ENCODE results near the gene SNORC. TPM values are rescaled to one million over a fixed set of nuclear protein-coding genes. Genes with fewer than 3 reads are reported as not detected.

The SNORC gene
- polyA plus RNA-seq, 1 donor (not counting 4 experiments of a cell fraction or from before 2014, with no cell fraction given) = 0.66 TPM

- Histone ChIP-seq H3K4me2 (ENCODE audit: control insufficient read depth, extremely low read depth, insufficient read depth, low read depth, low read length) (no peak overlapping the region), H3K27ac (ENCODE audit: control insufficient read depth, insufficient read depth, low read length) (no peak overlapping the region)
These were observed 38.6 kb downstream of the SNORC start for GRCh38 chr2:232908695-232909094.

DNA sequence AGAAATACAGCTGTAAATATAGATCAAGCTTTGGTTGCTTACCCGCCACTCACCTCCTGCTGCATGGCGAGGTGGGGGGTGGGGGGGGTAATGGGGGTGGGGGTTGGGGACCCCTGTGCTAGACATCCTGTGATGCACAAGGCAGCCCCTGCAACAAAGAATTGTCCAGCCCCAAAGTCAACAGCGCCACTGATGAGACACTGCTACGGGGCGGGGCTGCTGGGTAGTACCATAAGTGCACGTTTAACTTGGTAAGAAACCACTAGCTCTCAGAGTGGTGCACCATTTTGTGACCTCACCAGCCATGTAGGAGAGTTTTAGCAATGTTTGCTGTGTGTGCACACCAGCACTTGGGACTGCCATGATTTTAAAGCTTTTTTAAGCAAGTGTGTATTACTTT is 40.3 kb downstream of the SNORC start:
- FAIRE-seq = no peak
- H3K4me2 ChIP-seq (ENCODE audit: control insufficient read depth, extremely low read depth, insufficient read depth, low read depth, low read length) = no peak overlapping the region
- no peaks in the 10 kb centered on the region for H4K20me1 ChIP-seq (ENCODE audit: control insufficient read depth, extremely low read depth, insufficient read depth, low read length)
- H3K9me3 ChIP-seq (ENCODE audit: control insufficient read depth, low read depth, low read length) = no peaks in the 10 kb centered on the region
- TF ChIP-seq EZH2 (IDR thresholded peaks at IDR 0.05; ENCODE audit: low read length) = no peak
- TF ChIP-seq, protein P1, sequence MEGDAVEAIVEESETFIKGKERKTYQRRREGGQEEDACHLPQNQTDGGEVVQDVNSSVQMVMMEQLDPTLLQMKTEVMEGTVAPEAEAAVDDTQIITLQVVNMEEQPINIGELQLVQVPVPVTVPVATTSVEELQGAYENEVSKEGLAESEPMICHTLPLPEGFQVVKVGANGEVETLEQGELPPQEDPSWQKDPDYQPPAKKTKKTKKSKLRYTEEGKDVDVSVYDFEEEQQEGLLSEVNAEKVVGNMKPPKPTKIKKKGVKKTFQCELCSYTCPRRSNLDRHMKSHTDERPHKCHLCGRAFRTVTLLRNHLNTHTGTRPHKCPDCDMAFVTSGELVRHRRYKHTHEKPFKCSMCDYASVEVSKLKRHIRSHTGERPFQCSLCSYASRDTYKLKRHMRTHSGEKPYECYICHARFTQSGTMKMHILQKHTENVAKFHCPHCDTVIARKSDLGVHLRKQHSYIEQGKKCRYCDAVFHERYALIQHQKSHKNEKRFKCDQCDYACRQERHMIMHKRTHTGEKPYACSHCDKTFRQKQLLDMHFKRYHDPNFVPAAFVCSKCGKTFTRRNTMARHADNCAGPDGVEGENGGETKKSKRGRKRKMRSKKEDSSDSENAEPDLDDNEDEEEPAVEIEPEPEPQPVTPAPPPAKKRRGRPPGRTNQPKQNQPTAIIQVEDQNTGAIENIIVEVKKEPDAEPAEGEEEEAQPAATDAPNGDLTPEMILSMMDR (optimal IDR thresholded peaks at IDR 0.05 in 1 of 3, IDR thresholded peaks at IDR 0.05 in 1 of 3, conservative IDR thresholded peaks at IDR 0.05 in 1 of 3; ENCODE audit: extremely low read depth in 1 of 3, insufficient read depth in 2 of 3, low read length in 3 of 3) = no peak
- dilution Hi-C loops (cut with MboI; ENCODE audit: extremely low pct_ligation_motif_present, low sequenced_read_pairs) = no loop called here
- no peaks in the 10 kb centered on the region for H3K9me1 ChIP-seq (ENCODE audit: control insufficient read depth, extremely low read depth, insufficient read depth, low read length)
- H3K36me3 ChIP-seq (ENCODE audit: control insufficient read depth in 2 of 2, extremely low read depth in 1 of 2, insufficient read depth in 2 of 2, low read length in 2 of 2) = no peaks in the 10 kb centered on the region
- H3K27ac ChIP-seq (ENCODE audit: control insufficient read depth, insufficient read depth, low read length) = no peak overlapping the region
- no peak overlapping the region for H3K9ac ChIP-seq (ENCODE audit: control insufficient read depth, extremely low read depth, insufficient read depth, low read length)
- H3K4me1 ChIP-seq (ENCODE audit: control insufficient read depth, extremely low read depth, insufficient read depth, low read length) = no peaks in the 10 kb centered on the region
- no peaks in the 10 kb centered on the region for H3K27me3 ChIP-seq (ENCODE audit: control insufficient read depth, extremely low read depth, insufficient read depth, low read length)
- DNase-seq (ENCODE audit: low read depth, low spot score) = no peak
- no peak overlapping the region for H2AFZ ChIP-seq (ENCODE audit: control insufficient read depth, low read length)
- no peak overlapping the region for H3K4me3 ChIP-seq (ENCODE audit: control insufficient read depth in 2 of 3, extremely low read depth in 1 of 3, insufficient read depth in 2 of 3, low read depth in 1 of 3, low read length in 3 of 3)
- no peaks in the 10 kb centered on the region for H3K79me2 ChIP-seq (ENCODE audit: control insufficient read depth, insufficient read depth, low read length)

More at GRCh38 chr2:232908695-232909094, 38.6 kb downstream of the SNORC start:
- Histone ChIP-seq H3K4me1 (ENCODE audit: control insufficient read depth, extremely low read depth, insufficient read depth, low read length) (no peaks in the 10 kb centered on the region), H3K79me2 (ENCODE audit: control insufficient read depth, insufficient read depth, low read length) (no peaks in the 10 kb centered on the region), H3K9me3 (ENCODE audit: control insufficient read depth, low read depth, low read length) (no peaks in the 10 kb centered on the region), H3K27me3 (ENCODE audit: control insufficient read depth, extremely low read depth, insufficient read depth, low read length) (no peaks in the 10 kb centered on the region), H2AFZ (ENCODE audit: control insufficient read depth, low read length) (no peak overlapping the region), H3K9ac (ENCODE audit: control insufficient read depth, extremely low read depth, insufficient read depth, low read length) (no peak overlapping the region), H3K9me1 (ENCODE audit: control insufficient read depth, extremely low read depth, insufficient read depth, low read length) (no peaks in the 10 kb centered on the region), H3K4me3 (ENCODE audit: control insufficient read depth in 2 of 3, extremely low read depth in 1 of 3, insufficient read depth in 2 of 3, low read depth in 1 of 3, low read length in 3 of 3) (no peak overlapping the region), H4K20me1 (ENCODE audit: control insufficient read depth, extremely low read depth, insufficient read depth, low read length) (no peaks in the 10 kb centered on the region), H3K36me3 (ENCODE audit: control insufficient read depth in 2 of 2, extremely low read depth in 1 of 2, insufficient read depth in 2 of 2, low read length in 2 of 2) (no peaks in the 10 kb centered on the region)
- dilution Hi-C loops (cut with MboI; ENCODE audit: extremely low pct_ligation_motif_present, low sequenced_read_pairs) = no loop called here
- DNase-seq (ENCODE audit: low read depth, low spot score) (no peak), FAIRE-seq (no peak)
- TF ChIP-seq, protein P1 (optimal IDR thresholded peaks at IDR 0.05 in 1 of 3, IDR thresholded peaks at IDR 0.05 in 1 of 3, conservative IDR thresholded peaks at IDR 0.05 in 1 of 3; ENCODE audit: extremely low read depth in 1 of 3, insufficient read depth in 2 of 3, low read length in 3 of 3) = no peak
- TF ChIP-seq EZH2 (IDR thresholded peaks at IDR 0.05; ENCODE audit: low read length) = no peak
